ENCODE results near the gene AMFR.

Gene AMFR

DNA sequence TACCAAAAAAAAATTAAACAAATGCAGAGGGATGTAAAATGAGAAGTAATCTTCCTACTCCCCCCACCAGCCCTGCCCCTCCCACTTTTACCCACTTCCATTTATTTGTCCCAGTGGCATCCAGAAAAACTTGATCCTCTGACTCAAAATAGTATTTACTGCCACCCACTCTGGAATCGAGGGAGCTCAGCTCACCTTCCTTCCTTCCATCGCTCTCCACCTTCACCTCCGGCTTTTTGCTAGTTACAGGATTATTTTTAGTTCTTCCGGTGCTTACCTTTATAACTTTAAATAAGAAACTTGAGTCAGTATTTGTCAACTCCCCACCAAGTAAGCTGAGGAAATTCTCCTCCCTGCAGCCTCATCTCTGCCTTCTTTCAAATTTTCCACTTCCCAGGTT is 94.9 kb downstream of the AMFR start:
- no peak for DNase-seq (ENCODE audit: low spot score)

DNA sequence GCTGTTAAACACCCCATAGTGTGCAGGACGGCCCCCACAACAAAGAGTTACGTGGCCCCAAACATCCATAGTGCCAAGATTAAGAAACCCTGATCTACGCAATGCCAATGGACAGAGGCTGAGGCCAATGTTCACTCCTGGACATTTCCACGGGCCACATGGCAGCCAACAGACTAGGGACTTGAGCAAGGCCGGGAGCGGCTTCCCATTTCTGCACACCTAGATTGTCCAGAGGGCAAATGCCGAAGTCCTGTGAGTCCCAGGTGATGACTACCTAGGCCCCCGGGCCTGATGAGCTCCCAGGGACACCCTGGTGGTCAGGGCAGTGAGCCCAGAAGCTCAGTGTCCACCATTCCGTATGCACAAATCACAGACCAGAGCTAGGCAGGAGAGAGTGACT is 95.5 kb downstream of the AMFR start:
- no peak for DNase-seq (ENCODE audit: low spot score)

- no peak for DNase-seq (ENCODE audit: low spot score)
These were observed 96.9 kb downstream of the AMFR start for GRCh38 chr16:56328276-56329022.

GRCh38 chr16:56327929-56328258 is 97.5 kb downstream of the AMFR start:
- no peak for DNase-seq (ENCODE audit: low spot score)

- DNase-seq (ENCODE audit: low spot score): no peak
These were observed 98.0 kb downstream of the AMFR start for GRCh38 chr16:56327071-56327928.

GRCh38 chr16:56325956-56326355 is 99.4 kb downstream of the AMFR start:
- no peak for DNase-seq (ENCODE audit: low spot score)

DNA sequence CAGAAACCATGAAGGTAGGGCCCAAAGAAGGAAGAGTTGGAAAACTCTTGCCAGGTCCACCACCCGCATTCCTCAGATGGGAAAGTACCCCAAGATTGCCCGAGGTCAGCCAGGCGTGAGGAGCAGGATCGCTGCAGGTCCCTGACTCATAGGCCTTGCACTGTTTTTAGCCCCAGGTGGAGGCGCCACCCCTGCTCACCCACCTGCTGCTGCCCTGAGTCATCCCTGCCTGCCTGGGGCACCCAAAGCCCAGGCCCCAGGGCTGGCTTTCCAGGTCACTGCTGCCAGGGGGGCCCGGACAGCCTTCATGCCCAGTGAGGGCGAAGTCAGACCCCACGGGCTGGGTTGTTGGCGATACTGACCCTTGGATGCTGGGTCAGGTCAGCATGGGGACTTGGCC is 100.9 kb downstream of the AMFR start:
- DNase-seq (ENCODE audit: low spot score): no peak

- DNase-seq (ENCODE audit: low spot score): no peak
These were observed 103.8 kb downstream of the AMFR start for GRCh38 chr16:56321571-56321970.

DNA sequence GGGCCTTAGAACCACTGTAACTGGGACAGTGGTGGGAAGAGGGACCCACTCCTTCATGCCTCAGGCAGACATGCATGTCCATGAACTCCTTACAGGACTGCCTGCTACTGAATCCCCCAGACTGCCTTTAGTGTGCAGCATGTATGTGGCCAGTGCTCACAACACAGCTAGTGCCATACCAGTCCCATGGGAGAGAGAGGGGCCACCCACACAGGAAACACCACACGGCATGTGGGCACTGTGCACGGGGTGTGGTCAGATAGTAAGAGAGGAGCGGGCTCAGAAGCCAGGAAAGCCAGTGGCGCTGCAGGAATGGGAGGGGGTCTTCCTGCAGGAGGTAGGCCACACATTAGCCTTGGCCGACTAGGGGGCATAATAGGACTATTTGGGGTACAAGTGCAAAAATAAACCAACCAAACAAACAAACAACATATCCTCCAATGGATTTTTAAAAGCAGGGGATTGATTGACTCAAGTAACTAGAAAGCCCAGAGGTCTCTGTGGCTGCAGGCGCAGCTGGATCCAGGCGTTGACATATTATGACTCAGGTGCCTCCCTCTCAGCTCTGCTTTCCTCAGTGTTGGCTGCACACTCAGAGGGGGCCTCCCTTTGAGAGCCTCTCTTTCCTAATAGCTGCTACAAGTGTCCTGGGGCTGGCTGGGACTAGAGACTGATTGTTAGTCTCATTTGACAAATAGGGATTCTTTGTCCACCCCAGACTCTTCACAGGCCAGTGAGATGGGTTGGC is 104.4 kb downstream of the AMFR start:
- DNase-seq (ENCODE audit: low spot score): no peak

DNA sequence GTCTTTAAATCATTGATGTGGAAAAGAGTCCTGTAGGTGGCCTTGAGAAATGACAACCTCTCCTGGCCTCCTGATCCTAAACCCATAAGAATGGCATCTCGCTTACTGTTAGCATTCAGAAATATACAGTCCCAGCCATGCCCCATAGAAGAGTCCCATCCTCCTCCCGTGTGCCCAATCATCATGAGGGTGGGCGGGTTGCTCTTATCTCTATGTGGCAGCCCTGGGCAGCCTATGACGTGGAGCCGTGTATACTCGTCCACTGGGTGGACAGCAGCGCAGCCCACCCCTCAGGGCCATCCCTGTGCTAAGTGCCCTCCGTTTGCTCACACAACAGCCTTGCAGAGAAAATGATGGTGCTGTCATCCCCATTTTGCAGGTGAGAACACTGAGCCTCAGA is 105.3 kb downstream of the AMFR start:
- DNase-seq (ENCODE audit: low spot score): no peak

DNA sequence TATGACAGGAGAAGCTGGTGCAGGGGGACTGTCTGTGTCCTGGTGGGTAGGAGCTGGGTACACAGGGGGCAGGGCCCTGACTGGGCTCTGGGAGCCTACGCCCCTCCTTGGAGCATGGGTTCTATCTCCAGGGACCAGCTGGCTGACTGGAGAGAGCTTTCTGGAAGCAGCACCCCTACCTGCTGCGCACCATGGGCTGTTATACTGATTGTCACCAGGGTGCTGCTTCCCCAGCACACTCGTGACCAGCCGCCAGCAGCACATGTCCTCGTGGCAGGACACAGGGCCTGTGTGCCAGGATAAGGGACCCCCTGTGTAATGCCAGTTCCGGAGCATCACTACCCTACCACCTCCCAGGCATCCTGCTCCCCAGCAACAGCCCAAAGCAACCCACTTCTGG is 106.0 kb downstream of the AMFR start:
- no peak for DNase-seq (ENCODE audit: low spot score)

DNA sequence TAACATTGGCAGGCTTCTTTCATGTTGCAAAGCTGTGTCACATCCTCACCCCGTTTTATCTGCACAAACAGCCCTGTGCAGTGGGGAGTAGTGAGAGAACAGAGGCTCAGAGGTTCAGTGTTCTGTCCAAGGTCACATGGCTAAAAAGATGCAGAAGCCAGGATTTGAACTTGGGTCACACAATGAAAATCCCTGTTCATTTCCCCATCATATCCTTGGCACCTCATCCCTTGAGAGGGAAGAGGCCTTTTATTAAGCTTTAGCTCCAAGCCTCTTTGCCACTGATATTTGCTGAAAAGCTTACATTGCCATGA is 106.6 kb downstream of the AMFR start:
- no peak for DNase-seq (ENCODE audit: low spot score)

DNA sequence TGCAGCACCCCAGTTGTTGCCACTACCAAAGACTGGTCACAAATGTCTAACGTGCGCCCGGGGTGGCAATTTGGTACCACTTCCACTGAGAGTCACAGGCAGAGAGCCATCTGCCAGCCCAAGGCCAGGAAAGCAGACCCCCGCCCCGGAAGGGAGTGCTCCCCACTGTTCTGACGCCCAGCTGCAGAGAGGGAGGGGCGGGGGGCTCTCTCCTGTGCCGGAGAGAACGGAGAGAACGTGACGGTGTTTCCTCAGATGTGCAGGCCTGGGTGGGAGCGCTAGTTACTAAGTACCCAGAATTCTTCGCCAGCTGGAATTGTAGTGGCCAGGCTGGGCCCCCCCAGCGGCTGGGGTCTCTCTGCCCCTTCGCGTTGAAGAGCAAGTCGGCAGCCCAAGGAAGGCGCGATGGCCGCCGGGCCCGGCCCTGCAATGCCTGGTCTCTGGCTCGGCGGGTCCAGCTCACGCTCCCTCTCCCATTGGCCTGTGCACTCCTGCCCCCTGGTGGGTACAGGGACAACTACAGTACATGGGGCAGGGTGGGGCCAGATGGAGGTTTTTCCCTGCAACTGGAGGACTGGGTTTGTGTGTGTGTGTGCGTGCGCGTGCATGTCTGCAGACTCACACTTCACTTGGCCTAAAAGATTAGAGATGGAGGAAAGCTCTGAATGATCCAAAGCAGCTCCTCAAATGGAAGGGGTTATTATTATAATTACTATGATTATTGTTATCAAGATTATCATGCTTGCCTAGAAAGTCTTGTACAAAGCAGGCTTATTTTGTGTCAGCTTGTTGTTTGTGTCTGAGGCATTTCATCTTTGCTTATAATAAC is 107.1 kb downstream of the AMFR start:
- peak; percentile 92 for DNase-seq (ENCODE audit: low spot score)

DNA sequence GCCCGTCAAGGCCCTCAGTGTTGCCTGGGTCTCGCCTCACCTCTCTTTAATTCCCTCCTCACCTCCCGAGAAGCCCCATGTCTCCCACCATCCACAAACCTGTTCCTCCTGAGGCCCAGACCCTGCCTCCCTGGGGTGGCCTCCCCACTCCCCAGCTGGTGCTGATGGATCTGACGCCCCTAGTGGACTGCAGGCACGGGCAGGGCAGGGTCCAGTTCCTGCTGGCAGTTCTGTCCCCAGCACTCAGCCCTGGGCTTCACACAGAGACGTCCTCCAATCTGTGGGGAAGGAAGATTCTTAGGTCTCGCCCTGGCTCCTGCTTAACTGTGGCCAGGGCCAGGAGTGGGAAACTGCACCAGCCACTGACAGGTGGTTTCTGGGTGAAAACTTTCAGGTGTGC is 108.8 kb downstream of the AMFR start:
- DNase-seq (ENCODE audit: low spot score): no peak

GRCh38 chr16:56315955-56316354 is 109.4 kb downstream of the AMFR start:
- DNase-seq (ENCODE audit: low spot score): no peak

GRCh38 chr16:56314244-56314850 is 111.0 kb downstream of the AMFR start:
- DNase-seq (ENCODE audit: low spot score): no peak

- no peak for DNase-seq (ENCODE audit: low spot score)
These were observed 112.8 kb downstream of the AMFR start for GRCh38 chr16:56312556-56312955.

DNA sequence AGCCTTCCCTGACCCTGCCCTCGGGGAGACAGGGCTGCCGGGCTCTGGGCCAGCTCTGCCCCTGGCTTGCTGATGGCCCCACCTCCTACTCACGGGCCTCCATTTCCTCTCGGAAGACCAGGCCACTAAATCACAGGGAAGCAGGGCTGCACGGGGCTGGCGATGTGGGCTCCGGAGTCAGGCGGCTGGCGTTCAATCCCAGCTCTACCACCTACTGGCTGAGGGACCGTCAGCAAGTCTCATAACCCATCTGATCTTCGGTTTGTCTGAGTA is 113.4 kb downstream of the AMFR start:
- no peak for DNase-seq (ENCODE audit: low spot score)

All from D341Med (cell line).